ENCODE data around the gene TCERG1L.

TCERG1L gene

DNA sequence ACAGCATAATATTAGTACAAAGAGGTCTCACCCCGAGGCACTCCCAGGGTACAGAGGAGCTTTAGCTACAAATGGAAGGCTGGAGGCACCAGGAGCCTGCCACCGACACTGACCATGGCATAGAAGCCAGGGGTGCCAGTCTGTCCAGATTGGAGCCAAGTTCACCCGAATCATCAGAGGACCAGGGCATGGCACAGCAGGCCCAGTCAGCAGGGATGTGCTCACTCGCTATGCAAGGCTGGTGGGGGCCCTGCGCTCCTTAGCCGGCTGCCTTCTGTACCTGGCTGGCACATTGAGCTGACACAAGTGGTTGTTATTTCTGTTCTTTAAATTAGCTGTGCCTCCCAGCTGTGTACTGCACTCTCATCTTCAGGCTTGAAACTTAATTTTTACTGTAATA, 149.3 kb downstream of the TCERG1L start:
- no peak for DNase-seq (ENCODE audit: extremely low read depth, insufficient read length)
- no peaks in the 10 kb centered on the region for H3K27me3 ChIP-seq (replicated peaks; ENCODE audit: control insufficient read depth, insufficient read depth, low read length)
- TF ChIP-seq, protein P1, sequence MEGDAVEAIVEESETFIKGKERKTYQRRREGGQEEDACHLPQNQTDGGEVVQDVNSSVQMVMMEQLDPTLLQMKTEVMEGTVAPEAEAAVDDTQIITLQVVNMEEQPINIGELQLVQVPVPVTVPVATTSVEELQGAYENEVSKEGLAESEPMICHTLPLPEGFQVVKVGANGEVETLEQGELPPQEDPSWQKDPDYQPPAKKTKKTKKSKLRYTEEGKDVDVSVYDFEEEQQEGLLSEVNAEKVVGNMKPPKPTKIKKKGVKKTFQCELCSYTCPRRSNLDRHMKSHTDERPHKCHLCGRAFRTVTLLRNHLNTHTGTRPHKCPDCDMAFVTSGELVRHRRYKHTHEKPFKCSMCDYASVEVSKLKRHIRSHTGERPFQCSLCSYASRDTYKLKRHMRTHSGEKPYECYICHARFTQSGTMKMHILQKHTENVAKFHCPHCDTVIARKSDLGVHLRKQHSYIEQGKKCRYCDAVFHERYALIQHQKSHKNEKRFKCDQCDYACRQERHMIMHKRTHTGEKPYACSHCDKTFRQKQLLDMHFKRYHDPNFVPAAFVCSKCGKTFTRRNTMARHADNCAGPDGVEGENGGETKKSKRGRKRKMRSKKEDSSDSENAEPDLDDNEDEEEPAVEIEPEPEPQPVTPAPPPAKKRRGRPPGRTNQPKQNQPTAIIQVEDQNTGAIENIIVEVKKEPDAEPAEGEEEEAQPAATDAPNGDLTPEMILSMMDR (IDR thresholded peaks at IDR 0.05; ENCODE audit: insufficient read depth, low read length, poor library complexity, severe bottlenecking), result no peak
- no peaks in the 10 kb centered on the region for H3K36me3 ChIP-seq (ENCODE audit: control insufficient read depth, insufficient read depth, low read length)
- H3K4me3 ChIP-seq (replicated peaks; ENCODE audit: low read depth, low read length), result no peak overlapping the region

DNA sequence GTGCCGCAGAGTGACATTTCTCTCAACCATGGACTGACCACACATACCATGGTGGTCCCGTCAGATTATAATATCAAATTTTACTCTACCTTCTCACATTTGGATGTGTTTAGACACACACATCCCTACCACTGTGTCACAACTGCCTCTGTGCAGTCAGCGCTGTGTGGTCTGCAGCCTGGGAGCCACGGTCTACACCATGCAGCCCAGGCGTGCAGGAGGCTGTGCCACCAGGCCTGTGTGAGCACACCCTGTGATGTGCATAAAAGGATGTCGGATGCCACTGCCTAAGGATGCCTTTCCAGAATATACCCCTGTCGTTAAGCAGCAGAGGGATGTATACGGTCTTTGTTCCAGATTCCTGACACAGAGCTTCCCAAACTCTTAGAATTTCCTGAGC, 150.4 kb downstream of the TCERG1L start:
- H3K36me3 ChIP-seq (ENCODE audit: control insufficient read depth, insufficient read depth, low read length), result no peaks in the 10 kb centered on the region
- H3K27me3 ChIP-seq (replicated peaks; ENCODE audit: control insufficient read depth, insufficient read depth, low read length), result no peaks in the 10 kb centered on the region
- TF ChIP-seq, protein P1 (IDR thresholded peaks at IDR 0.05; ENCODE audit: insufficient read depth, low read length, poor library complexity, severe bottlenecking), result no peak
- H3K4me3 ChIP-seq (replicated peaks; ENCODE audit: low read depth, low read length), result no peak overlapping the region
- no peak for DNase-seq (ENCODE audit: extremely low read depth, insufficient read length)

DNA sequence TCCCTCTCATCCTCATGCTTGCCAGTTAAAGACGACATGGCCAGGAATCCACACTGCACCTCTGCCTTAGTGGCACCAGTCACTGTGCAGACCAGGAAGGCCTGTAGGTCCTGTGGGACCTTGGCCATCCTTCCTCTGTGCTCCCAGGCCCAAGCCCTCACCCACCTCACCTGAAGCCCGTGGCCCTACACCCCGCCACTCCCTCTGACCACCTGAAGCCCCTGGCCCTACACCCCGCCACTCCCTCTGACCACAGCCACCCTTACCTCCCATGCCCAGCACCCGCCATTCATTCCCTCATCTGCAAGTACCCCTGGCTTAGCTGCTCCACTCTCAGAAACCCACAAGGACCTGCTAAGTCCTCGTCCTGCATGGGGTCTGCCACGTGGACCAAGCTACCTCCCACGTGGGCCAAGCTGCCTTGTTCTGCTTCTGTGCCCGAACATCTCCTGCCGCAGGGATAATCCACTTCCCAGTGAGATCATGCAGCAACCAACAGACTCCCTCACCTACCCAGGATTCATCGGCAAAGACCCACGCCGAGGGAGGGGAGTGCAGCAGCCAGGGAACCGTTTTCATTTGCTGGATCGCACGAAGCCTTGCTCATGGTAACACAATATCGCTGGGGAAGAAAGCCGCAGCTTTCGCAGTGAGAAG, 151.2 kb downstream of the TCERG1L start:
- Histone ChIP-seq H3K27me3 (replicated peaks; ENCODE audit: control insufficient read depth, insufficient read depth, low read length) (no peaks in the 10 kb centered on the region), H3K4me3 (replicated peaks; ENCODE audit: low read depth, low read length) (no peak overlapping the region), H3K36me3 (ENCODE audit: control insufficient read depth, insufficient read depth, low read length) (no peaks in the 10 kb centered on the region)
- TF ChIP-seq, protein P1 (IDR thresholded peaks at IDR 0.05; ENCODE audit: insufficient read depth, low read length, poor library complexity, severe bottlenecking), result no peak
- no peak for DNase-seq (ENCODE audit: extremely low read depth, insufficient read length)

DNA sequence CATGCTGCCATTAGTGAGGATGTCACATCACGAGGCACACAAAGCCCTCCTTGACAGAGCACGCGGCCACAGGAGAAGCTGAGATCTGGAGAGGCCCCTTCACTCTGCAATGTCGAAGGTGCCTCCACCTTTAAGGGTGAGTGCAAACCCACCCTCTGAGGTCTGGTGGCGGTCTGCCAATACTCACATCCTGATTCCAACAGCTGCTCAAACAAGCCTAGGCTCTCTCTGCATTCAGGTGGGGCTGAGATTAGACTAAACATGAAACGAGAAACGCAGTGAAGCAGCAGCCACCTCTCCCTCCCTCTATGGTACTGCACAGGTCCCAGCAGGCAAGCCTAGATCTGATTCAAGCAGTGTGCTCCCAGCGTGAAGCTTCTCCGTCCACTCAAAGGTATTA, 151.8 kb downstream of the TCERG1L start:
- H3K27me3 ChIP-seq (replicated peaks; ENCODE audit: control insufficient read depth, insufficient read depth, low read length), result no peaks in the 10 kb centered on the region
- no peak for DNase-seq (ENCODE audit: extremely low read depth, insufficient read length)
- TF ChIP-seq, protein P1 (IDR thresholded peaks at IDR 0.05; ENCODE audit: insufficient read depth, low read length, poor library complexity, severe bottlenecking), result no peak
- no peak overlapping the region for H3K4me3 ChIP-seq (replicated peaks; ENCODE audit: low read depth, low read length)
- no peaks in the 10 kb centered on the region for H3K36me3 ChIP-seq (ENCODE audit: control insufficient read depth, insufficient read depth, low read length)

DNA sequence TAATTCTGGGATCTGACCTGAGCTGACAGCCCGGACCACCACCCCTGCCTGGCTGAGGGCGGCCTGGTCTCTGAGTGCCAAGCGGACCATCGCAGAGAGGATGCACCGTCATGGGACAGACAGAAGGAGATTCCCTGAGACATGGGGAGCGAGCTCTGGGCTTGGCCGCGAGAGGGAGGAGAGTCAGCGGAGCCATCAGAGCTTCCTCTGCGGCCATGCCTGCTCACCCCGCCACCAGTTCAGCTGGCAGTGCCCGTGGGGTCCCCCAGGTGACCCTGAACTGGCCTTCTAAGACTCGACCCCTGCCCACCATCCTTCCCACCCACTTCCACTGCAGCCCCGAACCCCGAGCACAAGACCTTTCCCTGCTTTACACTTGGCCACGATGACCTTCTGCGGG, 152.8 kb downstream of the TCERG1L start:
- Histone ChIP-seq H3K36me3 (ENCODE audit: control insufficient read depth, insufficient read depth, low read length) (no peaks in the 10 kb centered on the region), H3K27me3 (replicated peaks; ENCODE audit: control insufficient read depth, insufficient read depth, low read length) (no peaks in the 10 kb centered on the region), H3K4me3 (replicated peaks; ENCODE audit: low read depth, low read length) (no peak overlapping the region)
- DNase-seq (ENCODE audit: extremely low read depth, insufficient read length), result no peak
- TF ChIP-seq, protein P1 (IDR thresholded peaks at IDR 0.05; ENCODE audit: insufficient read depth, low read length, poor library complexity, severe bottlenecking), result no peak

DNA sequence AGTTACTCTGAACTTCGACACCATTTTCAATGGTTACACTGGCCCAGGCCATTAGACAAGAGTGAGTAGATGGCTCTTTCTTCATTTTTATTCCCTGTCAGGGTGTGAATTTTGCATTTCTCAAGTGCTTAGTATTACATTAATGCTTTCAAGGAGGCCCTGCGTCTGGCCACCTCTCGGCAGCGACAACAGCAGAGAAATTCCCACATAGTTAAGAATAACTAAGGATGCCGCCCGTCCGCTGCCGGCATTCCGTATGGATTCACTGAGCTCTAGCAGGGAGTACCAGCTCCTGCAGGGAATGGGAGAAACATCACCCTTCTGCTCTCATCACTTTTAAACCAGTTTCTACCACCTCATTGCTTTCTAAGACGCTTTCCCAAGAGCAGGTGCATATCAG, 153.6 kb downstream of the TCERG1L start:
- TF ChIP-seq, protein P1 (IDR thresholded peaks at IDR 0.05; ENCODE audit: insufficient read depth, low read length, poor library complexity, severe bottlenecking), result no peak
- Histone ChIP-seq H3K36me3 (ENCODE audit: control insufficient read depth, insufficient read depth, low read length) (no peaks in the 10 kb centered on the region), H3K4me3 (replicated peaks; ENCODE audit: low read depth, low read length) (no peak overlapping the region), H3K27me3 (replicated peaks; ENCODE audit: control insufficient read depth, insufficient read depth, low read length) (no peaks in the 10 kb centered on the region)
- DNase-seq (ENCODE audit: extremely low read depth, insufficient read length), result no peak
